Measurements from ENCODE around the gene CLEC4D. TPM values are rescaled to one million over a fixed set of nuclear protein-coding genes. Genes with fewer than 3 reads are reported as not detected.

The CLEC4D gene
- total RNA-seq, 2 donors from 2014 or later, result 0.66 TPM; not detected in 1

DNA sequence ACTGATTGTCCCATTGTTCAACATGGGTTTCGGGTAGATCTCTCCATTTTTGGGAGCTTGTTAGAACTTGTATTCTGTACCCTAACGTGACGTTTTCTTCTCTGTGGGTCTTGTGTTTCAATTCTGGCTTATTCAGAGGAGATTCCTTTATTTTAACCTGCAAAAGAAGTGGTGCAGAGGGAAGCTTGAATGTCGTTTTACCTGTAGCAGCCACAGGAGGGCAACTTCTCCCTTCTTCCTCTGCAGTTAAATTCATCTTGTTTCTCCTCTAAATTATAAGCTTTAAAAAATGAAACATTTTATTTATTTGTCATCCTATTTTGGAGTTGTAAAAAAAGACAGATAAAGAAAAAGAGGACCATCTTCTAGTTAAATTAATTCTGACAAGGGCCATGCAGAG is 13.7 kb upstream of the CLEC4D start:
- 48 to 68% methylated on average over 3 to 4 of the region's 4 CpGs for WGBS, 2 experiments (ENCODE audit: insufficient coverage in 1 of 2, insufficient read length in 1 of 2)
- Histone ChIP-seq H3K4me1 (ENCODE audit: control insufficient read depth, insufficient read depth, low read length) (no peaks in the 10 kb centered on the region), H3K9me3 (ENCODE audit: control insufficient read depth, low read length) (no peaks in the 10 kb centered on the region), H3K4me3 (ENCODE audit: low read length) (no peak overlapping the region), H3K9ac (ENCODE audit: extremely low read depth, low read length, poor library complexity, severe bottlenecking) (no peak overlapping the region), H3K27me3 (ENCODE audit: control insufficient read depth, insufficient read depth, low read length, poor library complexity, severe bottlenecking) (no peaks in the 10 kb centered on the region), H3K36me3 (ENCODE audit: control insufficient read depth, insufficient read depth, low read length) (no peaks in the 10 kb centered on the region), H3K27ac (ENCODE audit: low read depth, low read length) (no peak overlapping the region)
- H3K36me3 Mint-ChIP-seq (ENCODE audit: low read depth), result no peaks in the 10 kb centered on the region
- peak; percentile 53 for DNase-seq
- H3K27me3 Mint-ChIP-seq (ENCODE audit: insufficient read depth), result no peaks in the 10 kb centered on the region
- no peak overlapping the region for H3K27ac Mint-ChIP-seq
- H3K9me3 Mint-ChIP-seq, result peaks cover 5% of the 10 kb centered on the region
- TF ChIP-seq, protein P1, sequence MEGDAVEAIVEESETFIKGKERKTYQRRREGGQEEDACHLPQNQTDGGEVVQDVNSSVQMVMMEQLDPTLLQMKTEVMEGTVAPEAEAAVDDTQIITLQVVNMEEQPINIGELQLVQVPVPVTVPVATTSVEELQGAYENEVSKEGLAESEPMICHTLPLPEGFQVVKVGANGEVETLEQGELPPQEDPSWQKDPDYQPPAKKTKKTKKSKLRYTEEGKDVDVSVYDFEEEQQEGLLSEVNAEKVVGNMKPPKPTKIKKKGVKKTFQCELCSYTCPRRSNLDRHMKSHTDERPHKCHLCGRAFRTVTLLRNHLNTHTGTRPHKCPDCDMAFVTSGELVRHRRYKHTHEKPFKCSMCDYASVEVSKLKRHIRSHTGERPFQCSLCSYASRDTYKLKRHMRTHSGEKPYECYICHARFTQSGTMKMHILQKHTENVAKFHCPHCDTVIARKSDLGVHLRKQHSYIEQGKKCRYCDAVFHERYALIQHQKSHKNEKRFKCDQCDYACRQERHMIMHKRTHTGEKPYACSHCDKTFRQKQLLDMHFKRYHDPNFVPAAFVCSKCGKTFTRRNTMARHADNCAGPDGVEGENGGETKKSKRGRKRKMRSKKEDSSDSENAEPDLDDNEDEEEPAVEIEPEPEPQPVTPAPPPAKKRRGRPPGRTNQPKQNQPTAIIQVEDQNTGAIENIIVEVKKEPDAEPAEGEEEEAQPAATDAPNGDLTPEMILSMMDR (conservative IDR thresholded peaks at IDR 0.05), result peak; percentile 95
- no peak overlapping the region for H3K4me3 Mint-ChIP-seq
- H3K4me1 Mint-ChIP-seq, result peaks cover 4% of the 10 kb centered on the region

GRCh38 chr12:8501720-8502119 is 11.6 kb upstream of the CLEC4D start:
- TF ChIP-seq, protein P1 (conservative IDR thresholded peaks at IDR 0.05), result no peak
- H3K36me3 ChIP-seq (ENCODE audit: control insufficient read depth, insufficient read depth, low read length), result no peaks in the 10 kb centered on the region
- H3K27me3 ChIP-seq (ENCODE audit: control insufficient read depth, insufficient read depth, low read length, poor library complexity, severe bottlenecking), result no peaks in the 10 kb centered on the region

GRCh38 chr12:8504351-8504750 is 9.0 kb upstream of the CLEC4D start:
- no peak overlapping the region for H3K9ac ChIP-seq (ENCODE audit: extremely low read depth, low read length, poor library complexity, severe bottlenecking)
- H3K4me1 ChIP-seq (ENCODE audit: control insufficient read depth, insufficient read depth, low read length), result no peaks in the 10 kb centered on the region
- H3K36me3 ChIP-seq (ENCODE audit: control insufficient read depth, insufficient read depth, low read length), result no peaks in the 10 kb centered on the region
- H3K36me3 Mint-ChIP-seq (ENCODE audit: low read depth), result no peaks in the 10 kb centered on the region
- no peak overlapping the region for H3K27ac Mint-ChIP-seq
- DNase-seq, result no peak
- WGBS, 2 experiments (ENCODE audit: insufficient coverage in 1 of 2, insufficient read length in 1 of 2), result 90% methylated on average over 1 of the region's 1 CpG; no CpG with 5 or more reads in 1 of the 2 experiments
- H3K9me3 ChIP-seq (ENCODE audit: control insufficient read depth, low read length), result no peaks in the 10 kb centered on the region
- H3K27me3 Mint-ChIP-seq (ENCODE audit: insufficient read depth), result no peaks in the 10 kb centered on the region
- H3K27me3 ChIP-seq (ENCODE audit: control insufficient read depth, insufficient read depth, low read length, poor library complexity, severe bottlenecking), result no peaks in the 10 kb centered on the region
- no peak overlapping the region for H3K27ac ChIP-seq (ENCODE audit: low read depth, low read length)
- H3K4me1 Mint-ChIP-seq, result peaks cover 20% of the 10 kb centered on the region
- TF ChIP-seq, protein P1 (conservative IDR thresholded peaks at IDR 0.05), result no peak
- H3K9me3 Mint-ChIP-seq, result no peaks in the 10 kb centered on the region
- no peak overlapping the region for H3K4me3 ChIP-seq (ENCODE audit: low read length)
- no peak overlapping the region for H3K4me3 Mint-ChIP-seq

More at GRCh38 chr12:8501720-8502119, 11.6 kb upstream of the CLEC4D start:
- Mint-ChIP-seq H3K27ac (no peak overlapping the region), H3K27me3 (ENCODE audit: insufficient read depth) (no peaks in the 10 kb centered on the region), H3K4me3 (no peak overlapping the region), H3K9me3 (no peaks in the 10 kb centered on the region), H3K4me1 (peaks cover 4% of the 10 kb centered on the region), H3K36me3 (ENCODE audit: low read depth) (no peaks in the 10 kb centered on the region)
- Histone ChIP-seq H3K9me3 (ENCODE audit: control insufficient read depth, low read length) (no peaks in the 10 kb centered on the region), H3K4me3 (ENCODE audit: low read length) (no peak overlapping the region), H3K9ac (ENCODE audit: extremely low read depth, low read length, poor library complexity, severe bottlenecking) (no peak overlapping the region), H3K4me1 (ENCODE audit: control insufficient read depth, insufficient read depth, low read length) (no peaks in the 10 kb centered on the region), H3K27ac (ENCODE audit: low read depth, low read length) (no peak overlapping the region)
- no peak for DNase-seq
- WGBS, 2 experiments (ENCODE audit: insufficient coverage in 1 of 2, insufficient read length in 1 of 2), result 74 to 78% methylated on average over 1 of the region's 3 CpGs

All from endodermal cell (in vitro differentiated cells).